ENCODE data around the gene ADARB1. TPM values are rescaled to one million over a fixed set of nuclear protein-coding genes. Genes with fewer than 3 reads are reported as not detected.

ADARB1 gene
- total RNA-seq, 1 experiment from 2014 or later = 31.9 TPM

- H3K4me3 ChIP-seq (ENCODE audit: low read depth, low read length, poor library complexity, severe bottlenecking) = no peak overlapping the region
These were observed 149.1 kb downstream of the ADARB1 start for GRCh38 chr21:45223236-45224185.

DNA sequence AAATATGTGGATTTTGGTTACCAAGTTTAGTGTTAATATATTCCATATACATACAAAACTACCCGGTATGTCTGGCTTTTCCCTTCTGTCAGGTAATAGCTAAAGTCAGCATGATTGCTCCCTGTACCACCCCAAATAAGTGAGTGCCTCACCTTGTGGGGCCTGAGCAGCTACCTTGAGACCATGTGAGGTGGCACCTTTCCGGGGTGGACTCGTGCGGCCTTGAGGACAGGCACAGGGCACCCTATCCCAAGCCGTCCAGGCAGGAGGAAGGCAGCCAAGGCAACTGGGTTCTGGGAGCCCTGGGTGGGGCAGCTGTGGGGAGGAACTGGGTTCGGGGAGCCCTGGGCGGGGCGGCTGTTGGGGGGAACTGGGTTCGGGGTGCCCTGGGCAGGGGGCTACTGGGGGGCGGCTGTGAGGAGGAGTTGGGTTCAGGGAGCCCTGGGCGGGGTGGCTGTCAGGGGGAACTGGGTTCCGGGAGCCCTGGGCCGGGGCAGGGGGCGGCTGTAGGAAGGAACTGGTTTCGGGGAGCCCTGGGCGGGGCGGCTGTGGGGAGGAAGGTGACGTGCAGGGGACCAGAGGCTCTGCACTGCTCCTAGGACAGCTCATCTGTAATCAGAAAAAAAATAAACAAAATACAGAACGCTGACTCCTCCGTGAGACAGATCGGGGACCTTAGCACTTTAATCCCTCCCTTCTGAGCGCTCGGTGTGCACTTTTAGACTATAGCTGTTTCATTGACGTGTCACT lies 150.0 kb downstream of the ADARB1 start:
- Histone ChIP-seq H3K27me3 (replicated peaks; ENCODE audit: insufficient read depth, low read depth, low read length, poor library complexity) (no peaks in the 10 kb centered on the region), H3K36me3 (ENCODE audit: insufficient read depth, low read length, poor library complexity, severe bottlenecking) (no peaks in the 10 kb centered on the region), H3K4me1 (ENCODE audit: insufficient read depth, low read length, poor library complexity, severe bottlenecking) (peaks cover 6% of the 10 kb centered on the region), H3K4me3 (ENCODE audit: low read depth, low read length, poor library complexity, severe bottlenecking) (no peak overlapping the region), H3K9me3 (ENCODE audit: low read depth, low read length, poor library complexity, severe bottlenecking) (no peaks in the 10 kb centered on the region), H3K27ac (ENCODE audit: low read depth, low read length, poor library complexity, severe bottlenecking) (no peak overlapping the region)
- no TSS peak for BruUV-seq (replicated peaks)
- TF ChIP-seq CTCF (conservative IDR thresholded peaks at IDR 0.05; ENCODE audit: low read depth, low read length) (no peak), EZH2 (IDR thresholded peaks at IDR 0.05; ENCODE audit: borderline replicate concordance, low read depth, low read length, poor library complexity, severe bottlenecking) (no peak)
- peak; percentile 10 for DNase-seq (ENCODE audit: low spot score)
- ChIA-PET POLR2A (ENCODE audit: low non-redundant PET) (no interaction called here), CTCF (no interaction called here)
- intact Hi-C loops (cut with micrococcal nuclease; ENCODE audit: unreplicated experiment) = no loop called here

More at GRCh38 chr21:45223236-45224185, 149.1 kb downstream of the ADARB1 start:
- no peak for DNase-seq (ENCODE audit: low spot score)
- no peaks in the 10 kb centered on the region for H3K27me3 ChIP-seq (replicated peaks; ENCODE audit: insufficient read depth, low read depth, low read length, poor library complexity)
- no TSS peak for BruUV-seq (replicated peaks)
- POLR2A ChIA-PET (ENCODE audit: low non-redundant PET) = no interaction called here
- peaks cover 6% of the 10 kb centered on the region for H3K4me1 ChIP-seq (ENCODE audit: insufficient read depth, low read length, poor library complexity, severe bottlenecking)
- no peaks in the 10 kb centered on the region for H3K36me3 ChIP-seq (ENCODE audit: insufficient read depth, low read length, poor library complexity, severe bottlenecking)
- intact Hi-C loops (cut with micrococcal nuclease; ENCODE audit: unreplicated experiment) = no loop called here
- no peak overlapping the region for H3K27ac ChIP-seq (ENCODE audit: low read depth, low read length, poor library complexity, severe bottlenecking)
- no peak for TF ChIP-seq CTCF (conservative IDR thresholded peaks at IDR 0.05; ENCODE audit: low read depth, low read length)
- TF ChIP-seq EZH2 (IDR thresholded peaks at IDR 0.05; ENCODE audit: borderline replicate concordance, low read depth, low read length, poor library complexity, severe bottlenecking) = no peak
- CTCF ChIA-PET = no interaction called here
- no peaks in the 10 kb centered on the region for H3K9me3 ChIP-seq (ENCODE audit: low read depth, low read length, poor library complexity, severe bottlenecking)

DNA sequence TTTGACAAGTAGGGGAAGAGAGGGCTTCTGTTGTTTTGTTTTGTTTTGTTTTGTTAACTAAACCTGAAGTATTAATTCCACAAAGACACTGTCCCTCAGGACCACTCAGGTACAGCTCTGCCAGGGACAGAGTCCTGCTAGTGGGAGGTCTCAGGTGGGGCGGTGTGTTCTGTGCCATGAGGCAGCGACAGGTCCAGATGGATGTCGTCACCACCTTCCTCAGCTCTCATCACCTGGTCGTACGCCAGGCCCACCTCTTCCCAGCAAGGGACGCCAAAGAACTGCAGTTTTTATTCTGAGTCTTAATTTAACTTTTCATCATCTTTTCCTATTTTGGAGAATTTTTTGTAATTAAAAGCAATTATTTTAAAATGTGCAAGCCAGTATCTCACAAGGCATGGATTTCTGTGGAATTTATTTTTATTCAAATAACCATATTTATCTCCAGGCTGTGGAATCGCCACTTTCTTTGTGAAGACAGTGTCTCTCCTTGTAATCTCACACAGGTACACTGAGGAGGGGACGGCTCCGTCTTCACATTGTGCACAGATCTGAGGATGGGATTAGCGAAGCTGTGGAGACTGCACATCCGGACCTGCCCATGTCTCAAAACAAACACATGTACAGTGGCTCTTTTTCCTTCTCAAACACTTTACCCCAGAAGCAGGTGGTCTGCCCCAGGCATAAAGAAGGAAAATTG lies 150.8 kb downstream of the ADARB1 start:
- ChIA-PET CTCF (no interaction called here), POLR2A (ENCODE audit: low non-redundant PET) (no interaction called here)
- Histone ChIP-seq H3K9me3 (ENCODE audit: low read depth, low read length, poor library complexity, severe bottlenecking) (no peaks in the 10 kb centered on the region), H3K4me3 (ENCODE audit: low read depth, low read length, poor library complexity, severe bottlenecking) (no peak overlapping the region), H3K27ac (ENCODE audit: low read depth, low read length, poor library complexity, severe bottlenecking) (no peak overlapping the region), H3K27me3 (replicated peaks; ENCODE audit: insufficient read depth, low read depth, low read length, poor library complexity) (no peaks in the 10 kb centered on the region), H3K36me3 (ENCODE audit: insufficient read depth, low read length, poor library complexity, severe bottlenecking) (no peaks in the 10 kb centered on the region), H3K4me1 (ENCODE audit: insufficient read depth, low read length, poor library complexity, severe bottlenecking) (no peaks in the 10 kb centered on the region)
- TF ChIP-seq EZH2 (IDR thresholded peaks at IDR 0.05; ENCODE audit: borderline replicate concordance, low read depth, low read length, poor library complexity, severe bottlenecking) = no peak
- TF ChIP-seq CTCF (conservative IDR thresholded peaks at IDR 0.05; ENCODE audit: low read depth, low read length) = no peak
- no peak for DNase-seq (ENCODE audit: low spot score)
- no TSS peak for BruUV-seq (replicated peaks)
- intact Hi-C loops (cut with micrococcal nuclease; ENCODE audit: unreplicated experiment) = no loop called here
